Gastroesophageal sphincter (tissue), 3 donors: ENCODE data around the gene RSU1.

Source experiments
- POLR2A ChIP-seq, 2 donors: fragments of 450-650 bp; IDR thresholded peaks; one replicate each; pipeline ENCODE4 v1.6.1; 2017; ENCODE audit warnings: antibody characterized with exemption in 2 of 2, mild to moderate bottlenecking in 2 of 2, moderate library complexity in 1 of 2
- TF ChIP-seq, protein P1 (sequence below), 4 experiments: fragments of 200-600 bp in 2 of 4; fragments of 450-650 bp in 2 of 4; sonication (generic) in 1 of 4; IDR thresholded peaks; one replicate each; pipeline ENCODE4 v1.5.1; 2017 to 2019; ENCODE audit warnings: antibody characterized with exemption in 4 of 4, mild to moderate bottlenecking in 2 of 4, moderate library complexity in 2 of 4

DNA sequence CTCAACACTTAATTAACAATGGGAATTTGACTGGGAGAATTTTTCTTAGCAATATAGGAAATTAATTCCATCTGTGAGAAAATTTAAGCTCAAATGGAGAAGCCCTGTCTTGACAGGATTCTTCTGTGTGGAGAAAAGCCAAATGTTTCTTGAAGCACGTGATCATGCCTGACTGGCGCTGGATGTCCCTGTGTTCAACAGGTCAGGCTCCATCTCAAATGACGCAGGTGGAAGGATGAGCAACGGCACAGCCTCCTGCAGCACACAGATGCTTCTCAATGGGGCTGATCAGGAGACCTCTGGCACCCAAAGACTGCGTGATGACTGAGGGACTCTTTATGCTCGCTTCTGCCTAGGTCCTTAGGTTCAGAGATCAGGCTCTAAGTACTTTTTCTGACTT is 143.8 kb downstream of the RSU1 start:
- TF ChIP-seq, protein P1, sequence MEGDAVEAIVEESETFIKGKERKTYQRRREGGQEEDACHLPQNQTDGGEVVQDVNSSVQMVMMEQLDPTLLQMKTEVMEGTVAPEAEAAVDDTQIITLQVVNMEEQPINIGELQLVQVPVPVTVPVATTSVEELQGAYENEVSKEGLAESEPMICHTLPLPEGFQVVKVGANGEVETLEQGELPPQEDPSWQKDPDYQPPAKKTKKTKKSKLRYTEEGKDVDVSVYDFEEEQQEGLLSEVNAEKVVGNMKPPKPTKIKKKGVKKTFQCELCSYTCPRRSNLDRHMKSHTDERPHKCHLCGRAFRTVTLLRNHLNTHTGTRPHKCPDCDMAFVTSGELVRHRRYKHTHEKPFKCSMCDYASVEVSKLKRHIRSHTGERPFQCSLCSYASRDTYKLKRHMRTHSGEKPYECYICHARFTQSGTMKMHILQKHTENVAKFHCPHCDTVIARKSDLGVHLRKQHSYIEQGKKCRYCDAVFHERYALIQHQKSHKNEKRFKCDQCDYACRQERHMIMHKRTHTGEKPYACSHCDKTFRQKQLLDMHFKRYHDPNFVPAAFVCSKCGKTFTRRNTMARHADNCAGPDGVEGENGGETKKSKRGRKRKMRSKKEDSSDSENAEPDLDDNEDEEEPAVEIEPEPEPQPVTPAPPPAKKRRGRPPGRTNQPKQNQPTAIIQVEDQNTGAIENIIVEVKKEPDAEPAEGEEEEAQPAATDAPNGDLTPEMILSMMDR (IDR thresholded peaks at IDR 0.05), result no peak
- TF ChIP-seq POLR2A (IDR thresholded peaks at IDR 0.05), result no peak
